Kidney (tissue), 14 donors: ENCODE results near the gene MN1. TPM values are rescaled to one million over a fixed set of nuclear protein-coding genes. Genes with fewer than 3 reads are reported as not detected.
A peak's percentile ranks its signal among the peaks of the same experiment; 100 is the strongest.

Experiments used
- DNase-seq, 5 donors: peaks; one replicate each; pipeline ENCODE4 v3.0.0-alpha.2; 2013 to 2020
- FAIRE-seq: peaks from 2 replicates; lab custom pipeline; 2012; peaks lifted over from hg19 to GRCh38; lab: Jason Lieb, UNC
- H3K27ac ChIP-seq, 2 donors: one replicate each; pipeline ENCODE4 v1.7.0; 2013; ENCODE audit warnings: low read depth in 2 of 2, low read length in 2 of 2, inconsistent platforms in 1 of 2
- H3K27me3 ChIP-seq: one replicate; pipeline ENCODE4 v1.7.1; 2013; ENCODE audit warnings: low read length, inconsistent platforms; ENCODE audit not compliant: control insufficient read depth, insufficient read depth
- H3K36me3 ChIP-seq, 3 donors: one replicate each; pipeline versions ENCODE4 v1.7.0 to v1.7.1; 2013; ENCODE audit warnings: low read length in 3 of 3, control low read depth in 1 of 3, inconsistent platforms in 1 of 3; ENCODE audit not compliant: insufficient read depth in 3 of 3, control insufficient read depth in 2 of 3
- H3K4me1 ChIP-seq, 3 donors: one replicate each; pipeline versions ENCODE4 v1.7.0 to v1.7.1; 2013; ENCODE audit warnings: low read length in 3 of 3, inconsistent platforms in 1 of 3, low read depth in 1 of 3; ENCODE audit not compliant: control insufficient read depth in 2 of 3, insufficient read depth in 2 of 3
- H3K4me3 ChIP-seq, 3 donors: one replicate each; pipeline versions ENCODE4 v1.7.0 to v1.8.1; 2013; ENCODE audit warnings: low read length in 3 of 3, control low read depth in 1 of 3, inconsistent platforms in 1 of 3
- H3K9ac ChIP-seq, 3 donors: one replicate each; pipeline versions ENCODE4 v1.7.0 to v1.7.1; 2013; ENCODE audit warnings: low read length in 3 of 3, control low read depth in 1 of 3, inconsistent platforms in 1 of 3
- H3K9me3 ChIP-seq, 3 donors: one replicate each; pipeline versions ENCODE4 v1.7.0 to v1.7.1; 2013; ENCODE audit warnings: low read length in 3 of 3, control low read depth in 1 of 3, inconsistent platforms in 1 of 3; ENCODE audit not compliant: control insufficient read depth in 2 of 3, insufficient read depth in 1 of 3
- CTCF ChIP-seq: IDR thresholded peaks from 3 replicates; pipeline ENCODE4 v1.5.1; 2012; ENCODE audit warnings: mild to moderate bottlenecking, moderate library complexity, borderline replicate concordance; ENCODE audit not compliant: insufficient read depth; ENCODE audit errors: extremely low read depth
- intact Hi-C: fragments of 100-400 bp; cut with DNase I; formaldehyde crosslinking; loops from one replicate; pipeline ENCODE4 v1.11.1; 2022
- polyA plus RNA-seq: library from polyadenylated mRNA; stranded (reverse); fragments of 350-450 nt; fragmentation: Illumina TruSeq; extraction: RNeasy Lipid Tissue Mini Kit (QIAGEN cat#74804); gene quantifications from one replicate; pipeline ENCODE4 v1.2.3, GENCODE V29; 2014; ENCODE audit warnings: low read depth, low replicate concordance; ENCODE audit not compliant: insufficient read depth
- total RNA-seq: library from RNA; stranded (reverse); fragmentation: NEBNext Ultra II Directional; extraction: Animal tissue kit (Norgen Biotek cat#: 25700); gene quantifications from one replicate; pipeline ENCODE4 v1.2.1, GENCODE V29; 2021
- donor health status: control.
- donor health status: control.
- donor health status: control.
- donor health status: control.
- donor health status: control.
- donor health status: DM: yes; HTN: yes; CAD: no.
- donor health status: Normal renal cell carcinoma (clear cell type).

The MN1 gene
- total and polyA plus RNA-seq, 2 donors from 2014 or later, result 0.92 to 3.2 TPM

GRCh38 chr22:27786965-27787364 is 14.6 kb downstream of the MN1 start:
- intact Hi-C loops, result no loop called here
- no peak for FAIRE-seq
- no peaks in the 10 kb centered on the region for H3K9me3 ChIP-seq
- no peak overlapping the region for H3K9ac ChIP-seq
- peaks cover 8% of the 10 kb centered on the region for H3K27me3 ChIP-seq
- H3K36me3 ChIP-seq, result no peaks in the 10 kb centered on the region
- peaks cover 0 to 2% (median 0%) of the 10 kb centered on the region in 3 donors for H3K4me1 ChIP-seq
- H3K4me3 ChIP-seq, result no peak overlapping the region
- no peak overlapping the region for H3K27ac ChIP-seq
- no peak for TF ChIP-seq CTCF
- DNase-seq, result no peak

DNA sequence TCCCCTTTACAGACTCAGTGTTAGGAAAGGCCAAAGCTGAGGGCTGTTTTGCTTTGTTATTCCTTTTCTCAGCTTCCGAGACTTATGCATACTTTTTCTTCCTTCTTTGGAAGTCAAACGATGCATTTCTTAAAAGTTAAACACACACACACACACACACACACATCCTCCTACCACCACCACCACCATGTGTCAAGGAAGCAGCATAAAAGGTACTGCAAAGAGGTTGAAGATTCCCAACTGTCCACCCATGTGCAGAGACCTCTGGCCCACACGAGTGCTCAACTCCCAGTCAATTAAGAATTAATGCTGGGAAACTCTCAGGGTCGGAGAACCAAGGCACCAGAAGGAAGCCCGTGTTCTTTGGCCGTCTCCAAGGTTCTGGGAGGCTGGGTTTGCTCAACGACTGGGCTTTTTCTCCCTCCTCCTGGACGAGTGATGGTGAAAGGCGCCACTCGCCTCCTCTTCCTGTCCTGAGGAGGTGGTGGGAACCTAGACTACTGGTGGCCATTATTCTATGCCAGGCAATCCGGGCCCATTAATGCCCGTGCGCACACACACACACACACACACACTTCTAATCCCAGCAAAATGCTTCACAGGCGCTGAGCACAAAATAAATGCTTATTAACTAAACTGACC is 15.1 kb downstream of the MN1 start:
- no peak for FAIRE-seq
- H3K9ac ChIP-seq, result no peak overlapping the region
- no peaks in the 10 kb centered on the region for H3K4me1 ChIP-seq
- no peak for TF ChIP-seq CTCF
- no peak overlapping the region for H3K27ac ChIP-seq
- H3K9me3 ChIP-seq, result no peaks in the 10 kb centered on the region
- DNase-seq, result peak in 2 of 5 donors; percentile 32 to 52
- no peak overlapping the region for H3K4me3 ChIP-seq
- H3K36me3 ChIP-seq, result no peaks in the 10 kb centered on the region
- peaks cover 6% of the 10 kb centered on the region for H3K27me3 ChIP-seq
- intact Hi-C loops, result no loop called here

- no peak overlapping the region for H3K27ac ChIP-seq
- no peak for FAIRE-seq
Measured at GRCh38 chr22:27785831-27786230, 15.7 kb downstream of the MN1 start.

More at GRCh38 chr22:27785831-27786230, 15.7 kb downstream of the MN1 start:
- no peaks in the 10 kb centered on the region for H3K9me3 ChIP-seq
- no peak overlapping the region for H3K9ac ChIP-seq
- no peaks in the 10 kb centered on the region for H3K4me1 ChIP-seq
- peaks cover 6% of the 10 kb centered on the region for H3K27me3 ChIP-seq
- TF ChIP-seq CTCF, result no peak
- H3K36me3 ChIP-seq, result no peaks in the 10 kb centered on the region
- DNase-seq, result peak in 2 of 5 donors; percentile 40 to 50
- intact Hi-C loops, result no loop called here
- no peak overlapping the region for H3K4me3 ChIP-seq
